Measurements from ENCODE around the gene FABP3.
"Not testable (repeated sequence)": the region's sequence is repeated elsewhere in the genome, so short reads cannot be mapped to it uniquely, and the experiment has no call there.

FABP3 gene

GRCh38 chr1:31399976-31400375 lies 27.1 kb upstream of the FABP3 start:
- DNase-seq (ENCODE audit: low spot score), result no peak
- FAIRE-seq, result no peak

DNA sequence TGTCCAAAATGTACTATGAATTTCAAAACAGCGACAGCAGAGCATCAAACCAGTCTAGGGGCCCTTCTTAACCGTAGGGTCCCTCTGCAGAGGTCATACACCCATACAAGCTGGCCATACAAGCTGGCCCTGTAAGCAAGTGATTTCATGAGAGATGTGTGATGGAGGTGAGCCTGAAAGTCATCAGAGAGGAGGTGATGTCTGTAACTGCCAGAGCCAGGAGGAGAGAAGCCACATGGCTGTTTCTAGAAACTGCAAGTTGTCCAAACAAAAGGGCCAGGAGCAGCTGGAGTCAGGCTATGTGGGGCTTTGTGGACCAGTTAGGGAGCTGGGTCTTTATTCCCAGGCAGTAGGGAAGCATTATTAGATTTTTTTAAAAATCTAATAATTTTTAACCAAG lies 25.4 kb upstream of the FABP3 start:
- no peak for FAIRE-seq
- DNase-seq (ENCODE audit: low spot score), result no peak

DNA sequence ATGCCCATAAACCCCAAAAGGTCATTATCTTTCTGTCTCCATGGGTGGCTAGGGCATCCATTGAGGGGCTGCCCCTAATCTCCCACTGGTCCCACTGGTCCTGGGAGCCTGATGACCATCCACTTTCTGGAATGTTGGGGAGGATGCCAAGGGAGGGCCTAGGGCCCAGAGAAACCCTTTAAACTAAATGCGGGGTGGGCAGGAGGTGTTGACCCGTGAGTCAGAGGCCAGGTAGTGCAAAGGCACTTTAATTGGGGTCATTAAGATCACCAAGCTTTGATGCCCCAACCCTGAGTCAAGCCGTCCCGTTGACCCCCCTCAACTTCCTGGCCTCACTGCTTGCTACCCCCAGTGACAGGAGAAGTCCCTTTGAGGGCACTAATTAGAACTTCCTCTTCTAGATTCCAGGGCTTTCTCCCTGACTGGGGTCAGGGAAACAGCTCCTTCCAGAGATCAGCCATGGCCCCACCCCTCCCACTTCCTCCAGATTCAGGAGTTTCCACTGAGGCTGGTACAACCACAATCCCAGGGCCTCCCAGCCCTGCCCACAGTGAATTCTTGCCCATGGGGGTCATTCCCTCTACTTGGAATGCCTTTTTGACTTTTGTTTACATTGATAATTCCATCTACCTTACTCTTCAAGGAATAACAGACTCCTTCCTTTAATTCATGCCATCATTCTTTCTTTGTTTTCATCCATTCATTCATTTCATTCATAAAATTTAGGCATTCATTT lies 24.7 kb upstream of the FABP3 start:
- DNase-seq (ENCODE audit: low spot score) (peak; percentile 93), FAIRE-seq (no peak)

DNA sequence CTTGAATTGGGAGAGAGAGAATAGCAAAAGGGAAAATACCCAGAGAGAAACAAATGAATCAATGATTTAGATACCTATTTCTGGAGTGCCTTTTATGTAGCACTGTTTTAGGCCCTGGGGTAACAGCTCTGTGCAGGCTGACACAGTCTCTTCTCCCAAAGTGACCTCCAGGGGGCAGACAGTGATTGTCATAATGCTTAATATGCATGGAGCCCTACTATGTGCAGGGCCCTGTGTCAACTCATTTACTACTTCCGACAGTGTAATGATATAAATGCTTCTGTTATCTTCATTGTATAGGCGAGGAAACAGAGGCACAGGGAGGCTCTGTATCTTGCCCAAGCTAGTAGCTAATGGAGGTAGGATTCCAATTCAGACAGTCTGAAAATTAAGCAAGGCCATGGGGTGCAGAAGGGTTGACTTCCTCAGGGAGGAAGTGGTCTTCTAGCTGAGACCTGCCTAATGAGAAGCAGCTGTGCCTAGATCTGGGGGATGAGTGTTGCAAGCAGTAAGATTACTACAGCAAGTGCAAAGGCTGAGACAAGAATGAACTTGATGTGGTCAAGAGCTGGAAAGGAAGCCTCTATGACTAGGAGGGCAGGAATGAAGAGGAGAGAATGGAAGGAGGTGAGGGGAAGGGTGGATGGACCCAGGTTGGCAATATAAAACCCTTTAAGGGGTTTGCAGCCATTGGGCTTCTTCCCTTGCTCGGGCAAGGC lies 23.9 kb upstream of the FABP3 start:
- peak; percentile 92 for DNase-seq (ENCODE audit: low spot score)
- FAIRE-seq, result no peak

DNA sequence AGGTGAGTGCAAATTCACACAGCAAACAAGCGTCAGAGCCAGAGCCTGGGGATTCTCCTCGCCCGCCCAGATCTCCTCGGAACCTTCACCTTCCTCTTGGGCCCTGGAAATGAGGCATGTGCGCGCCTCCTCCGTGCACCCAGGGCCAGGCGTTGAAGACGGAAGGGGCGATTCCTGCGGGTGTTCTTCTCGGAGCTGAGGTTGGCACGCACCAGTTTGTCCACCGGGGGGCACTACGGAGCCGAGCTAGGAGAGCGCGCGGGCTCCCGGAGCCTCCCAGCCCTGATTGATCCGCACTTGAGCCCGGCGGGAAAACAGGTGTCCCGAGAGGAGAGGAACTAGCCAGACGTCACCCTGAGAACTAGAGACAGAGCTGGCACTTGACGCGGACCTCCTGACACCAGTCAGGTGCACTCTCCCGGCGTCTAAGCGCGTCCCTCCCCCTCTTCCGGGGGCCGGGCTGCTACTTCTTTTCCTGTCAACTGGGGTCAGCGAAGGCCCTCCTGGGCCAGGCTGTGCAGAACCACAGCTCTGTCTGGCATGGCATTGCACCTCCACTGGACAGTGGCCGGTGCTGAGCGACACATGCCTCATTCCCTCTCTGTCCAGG lies 21.8 kb upstream of the FABP3 start:
- DNase-seq (ENCODE audit: low spot score) (peak; percentile 69), FAIRE-seq (peak; percentile 57)

- DNase-seq (ENCODE audit: low spot score) (no peak), FAIRE-seq (no peak)
Observed at GRCh38 chr1:31393463-31393862, 20.6 kb upstream of the FABP3 start.

GRCh38 chr1:31390071-31390470 lies 17.2 kb upstream of the FABP3 start:
- no peak for FAIRE-seq
- DNase-seq (ENCODE audit: low spot score), result no peak

DNA sequence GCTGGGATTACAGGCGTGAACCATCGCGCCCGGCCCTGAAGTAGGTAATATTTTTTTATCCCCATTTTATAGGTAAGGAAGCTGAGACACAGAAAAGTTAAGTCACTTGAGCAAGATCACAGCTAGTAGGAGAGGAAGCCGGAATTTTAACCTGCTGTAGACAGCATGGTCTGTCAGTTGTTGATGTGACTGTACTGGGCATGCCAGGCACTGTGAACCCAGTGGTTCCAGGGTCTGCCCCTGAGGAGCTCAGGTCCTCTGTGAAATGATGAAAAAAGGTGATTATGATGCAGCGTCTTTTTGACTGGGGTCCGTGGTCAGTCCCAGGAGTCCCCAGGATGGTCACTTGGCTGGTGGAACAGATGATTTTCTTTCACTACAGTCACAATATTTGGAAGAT lies 16.7 kb upstream of the FABP3 start:
- no peak for DNase-seq (ENCODE audit: low spot score)
- FAIRE-seq, result no peak

DNA sequence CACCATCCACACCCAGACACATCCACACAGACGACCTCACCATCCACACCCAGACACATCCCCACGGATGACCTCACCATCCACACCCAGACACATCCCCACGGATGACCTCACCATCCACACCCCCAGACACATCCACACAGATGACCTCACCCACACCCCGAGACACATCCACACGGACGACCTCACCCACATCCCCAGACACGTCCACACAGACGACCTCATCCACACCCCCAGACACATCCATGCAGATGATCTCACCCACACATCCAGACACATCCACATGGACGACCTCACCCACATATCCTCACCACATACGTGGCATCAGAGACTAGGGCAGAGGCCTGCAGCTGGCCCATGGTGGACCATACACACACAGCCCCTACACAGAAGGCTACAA lies 14.7 kb upstream of the FABP3 start:
- no peak for DNase-seq (ENCODE audit: low spot score)
- no peak for FAIRE-seq

GRCh38 chr1:31386576-31387243 lies 13.8 kb upstream of the FABP3 start:
- not testable (repeated sequence) for DNase-seq (ENCODE audit: low spot score); FAIRE-seq

GRCh38 chr1:31383967-31384366 lies 11.1 kb upstream of the FABP3 start:
- no peak for DNase-seq (ENCODE audit: low spot score)
- FAIRE-seq, result no peak

GRCh38 chr1:31382379-31382989 lies 9.6 kb upstream of the FABP3 start:
- no peak for DNase-seq (ENCODE audit: low spot score)
- FAIRE-seq, result no peak

GRCh38 chr1:31381394-31382294 lies 8.8 kb upstream of the FABP3 start:
- no peak for DNase-seq (ENCODE audit: low spot score)
- no peak for FAIRE-seq

GRCh38 chr1:31380181-31380580 lies 7.3 kb upstream of the FABP3 start:
- DNase-seq (ENCODE audit: low spot score), result no peak
- FAIRE-seq, result no peak

- FAIRE-seq, result no peak
- no peak for DNase-seq (ENCODE audit: low spot score)
Observed at GRCh38 chr1:31378001-31378400, 5.1 kb upstream of the FABP3 start.

- FAIRE-seq, result no peak
- DNase-seq (ENCODE audit: low spot score), result peak; percentile 41
Observed at GRCh38 chr1:31377364-31377863, 4.5 kb upstream of the FABP3 start.

DNA sequence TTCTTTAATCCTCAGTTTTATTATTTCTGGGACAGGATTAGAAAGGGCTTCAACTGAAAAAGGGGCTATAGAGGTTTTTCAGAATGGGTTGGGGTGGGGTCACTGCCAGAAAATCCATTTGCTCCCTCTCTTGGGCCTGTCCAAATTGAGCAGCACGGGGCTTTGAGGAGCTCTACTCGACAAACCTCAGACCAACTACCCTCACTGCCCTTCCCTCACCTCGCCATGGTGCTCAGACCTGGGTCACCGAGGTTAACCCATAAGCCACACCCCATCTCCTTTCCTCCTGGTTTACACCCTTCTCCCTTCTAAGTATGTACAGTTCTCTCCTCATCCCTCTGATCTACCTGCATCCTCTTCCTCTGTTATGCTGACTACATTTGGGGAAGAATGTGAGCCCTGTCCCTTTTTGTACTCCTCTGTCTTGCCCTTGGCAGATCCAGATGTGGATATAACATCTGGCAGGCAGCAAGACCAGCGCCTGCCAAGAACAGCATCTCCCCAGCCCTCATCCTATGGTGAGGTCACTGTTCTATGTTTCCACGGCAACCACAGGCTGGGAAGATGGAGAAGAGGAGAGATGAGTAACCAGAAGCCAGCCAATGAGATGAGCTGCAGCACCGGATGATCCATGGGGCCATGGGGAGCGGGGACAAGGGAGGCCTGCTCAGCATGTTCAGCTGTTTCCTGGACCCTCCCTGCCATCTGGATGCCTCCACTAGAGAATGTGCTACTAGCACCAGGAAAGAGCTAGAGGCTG lies 3.7 kb upstream of the FABP3 start:
- no peak for FAIRE-seq
- DNase-seq (ENCODE audit: low spot score), result peak; percentile 90

- no peak for DNase-seq (ENCODE audit: low spot score)
- no peak for FAIRE-seq
Observed at GRCh38 chr1:31374511-31375196, 1.8 kb upstream of the FABP3 start.

GRCh38 chr1:31373897-31374486 lies 1.1 kb upstream of the FABP3 start:
- FAIRE-seq, result no peak

More at GRCh38 chr1:31373897-31374486, 1.1 kb upstream of the FABP3 start:
- no peak for DNase-seq (ENCODE audit: low spot score)
